GM12801 (cell line): Measurements from ENCODE around the gene XRN1.

Experiments
- TF ChIP-seq, protein P1 (sequence below): IDR thresholded peaks from one replicate; pipeline ENCODE4 v1.5.1; 2011; ENCODE audit warnings: control low read depth; ENCODE audit not compliant: insufficient read length; ENCODE audit errors: extremely low read depth

The XRN1 gene

DNA sequence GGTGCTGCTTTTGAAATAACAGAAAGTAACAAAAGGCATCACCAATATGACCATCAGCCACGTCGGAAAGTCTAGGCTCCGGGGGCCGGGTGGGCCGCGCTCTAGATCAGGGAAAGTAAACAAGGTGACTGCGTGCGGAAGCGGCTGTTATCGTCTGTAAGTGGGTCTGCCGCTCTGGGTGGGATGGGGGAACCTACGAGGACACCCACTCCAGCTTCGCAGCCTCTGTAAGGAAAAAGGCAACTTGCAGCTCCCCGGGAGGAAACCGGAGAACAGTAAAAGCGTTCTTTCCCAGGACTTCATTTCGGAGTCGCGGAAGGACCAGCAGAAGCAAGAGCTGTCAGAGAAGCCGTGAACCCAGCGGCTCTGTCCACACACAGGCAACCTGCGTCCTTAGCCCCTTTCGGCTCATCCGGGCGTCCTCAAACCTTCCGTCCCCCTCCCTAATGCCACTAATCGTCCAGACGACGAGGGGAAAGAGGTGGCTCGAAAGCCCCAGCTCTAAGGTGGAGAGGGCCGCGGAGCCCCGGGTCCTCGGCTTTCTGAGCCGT lies 461 bp downstream of the XRN1 start:
- TF ChIP-seq, protein P1, sequence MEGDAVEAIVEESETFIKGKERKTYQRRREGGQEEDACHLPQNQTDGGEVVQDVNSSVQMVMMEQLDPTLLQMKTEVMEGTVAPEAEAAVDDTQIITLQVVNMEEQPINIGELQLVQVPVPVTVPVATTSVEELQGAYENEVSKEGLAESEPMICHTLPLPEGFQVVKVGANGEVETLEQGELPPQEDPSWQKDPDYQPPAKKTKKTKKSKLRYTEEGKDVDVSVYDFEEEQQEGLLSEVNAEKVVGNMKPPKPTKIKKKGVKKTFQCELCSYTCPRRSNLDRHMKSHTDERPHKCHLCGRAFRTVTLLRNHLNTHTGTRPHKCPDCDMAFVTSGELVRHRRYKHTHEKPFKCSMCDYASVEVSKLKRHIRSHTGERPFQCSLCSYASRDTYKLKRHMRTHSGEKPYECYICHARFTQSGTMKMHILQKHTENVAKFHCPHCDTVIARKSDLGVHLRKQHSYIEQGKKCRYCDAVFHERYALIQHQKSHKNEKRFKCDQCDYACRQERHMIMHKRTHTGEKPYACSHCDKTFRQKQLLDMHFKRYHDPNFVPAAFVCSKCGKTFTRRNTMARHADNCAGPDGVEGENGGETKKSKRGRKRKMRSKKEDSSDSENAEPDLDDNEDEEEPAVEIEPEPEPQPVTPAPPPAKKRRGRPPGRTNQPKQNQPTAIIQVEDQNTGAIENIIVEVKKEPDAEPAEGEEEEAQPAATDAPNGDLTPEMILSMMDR, result no peak

DNA sequence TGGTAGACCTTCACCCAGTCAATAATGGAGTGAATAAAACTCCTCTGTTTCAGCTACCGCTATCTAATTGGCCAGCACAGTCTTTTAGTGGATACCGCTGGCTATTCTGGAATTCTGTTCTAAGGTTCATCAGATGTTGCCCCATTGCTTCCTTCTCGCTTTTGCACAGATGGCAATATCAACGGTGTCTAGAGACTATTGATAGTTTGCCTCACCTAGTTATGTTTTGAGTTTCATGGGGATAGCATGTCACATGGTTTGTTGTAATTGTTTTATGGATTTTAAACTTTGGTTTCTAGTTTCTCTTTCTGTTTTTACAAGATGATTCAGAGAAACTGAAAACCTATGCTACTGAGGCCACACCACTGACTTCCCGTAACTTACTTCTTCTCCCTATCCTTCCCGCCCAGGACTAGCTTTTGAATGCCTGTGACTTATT lies 2.0 kb downstream of the XRN1 start:
- TF ChIP-seq, protein P1, result no peak

DNA sequence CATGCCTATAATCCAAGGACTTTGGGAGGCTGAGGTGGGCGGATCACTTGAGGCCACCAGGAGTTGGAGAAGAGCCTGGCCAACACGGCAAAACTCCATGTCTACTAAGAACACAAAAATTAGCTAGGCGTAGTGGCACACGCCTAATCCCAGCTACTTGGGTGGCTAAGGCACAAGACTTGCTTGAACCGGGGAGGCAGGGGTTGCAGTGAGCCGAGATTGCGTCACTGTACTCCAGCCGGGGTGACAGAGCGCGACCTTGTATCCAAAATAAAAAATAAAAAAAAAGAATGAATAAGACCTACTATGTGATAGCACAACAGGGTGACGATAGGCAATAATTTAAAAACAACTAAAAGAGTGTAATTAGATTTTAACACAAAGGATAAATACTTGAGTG lies 3.5 kb downstream of the XRN1 start:
- TF ChIP-seq, protein P1, result no peak

DNA sequence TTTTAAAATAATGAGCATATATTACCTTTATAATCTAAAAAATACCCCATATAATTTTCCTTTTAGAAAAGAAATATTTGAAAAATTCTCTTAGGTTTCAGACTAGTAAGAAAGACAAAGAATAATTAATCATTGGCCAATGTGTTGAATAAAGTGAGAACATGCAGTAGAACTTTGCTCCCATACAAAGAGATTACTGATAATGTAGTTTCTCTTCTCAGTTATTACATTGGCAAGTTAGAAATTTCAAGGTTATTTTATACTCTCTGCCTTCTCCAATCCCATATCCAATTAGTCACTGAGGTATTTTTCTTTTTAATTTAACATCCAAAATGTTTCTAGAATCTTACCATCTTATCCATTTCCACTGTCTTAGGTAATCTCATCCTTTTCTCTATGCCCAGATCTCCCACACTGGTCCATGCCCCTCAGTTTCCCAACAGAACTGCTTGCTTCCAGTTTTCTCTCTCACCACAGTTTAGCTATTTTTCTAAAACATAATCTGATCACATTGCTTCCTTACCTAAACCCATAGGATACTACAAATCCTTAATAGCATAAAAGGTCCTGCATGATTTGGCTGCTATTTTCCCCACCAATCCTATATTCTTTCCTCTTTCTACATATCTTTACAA lies 10.8 kb downstream of the XRN1 start:
- TF ChIP-seq, protein P1, result no peak

DNA sequence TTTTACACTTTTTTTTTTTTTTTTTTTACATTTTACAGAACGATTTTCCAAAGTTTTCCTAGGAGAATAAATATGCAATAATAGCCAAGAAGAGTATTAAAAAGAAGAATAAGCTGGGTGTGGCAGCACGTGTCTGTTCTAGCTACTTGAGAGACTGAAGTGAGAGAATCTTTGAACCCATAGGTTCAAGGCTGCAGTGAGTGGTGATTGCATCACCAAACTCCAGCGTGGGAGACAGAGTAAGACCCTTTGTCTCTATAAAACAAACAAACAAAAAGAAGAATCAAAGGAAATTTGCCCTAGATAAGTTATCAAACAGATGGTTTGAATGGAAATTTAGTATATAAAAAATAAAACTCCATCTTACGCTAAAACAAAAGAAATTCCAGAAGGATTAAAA lies 13.3 kb downstream of the XRN1 start:
- TF ChIP-seq, protein P1, result no peak

DNA sequence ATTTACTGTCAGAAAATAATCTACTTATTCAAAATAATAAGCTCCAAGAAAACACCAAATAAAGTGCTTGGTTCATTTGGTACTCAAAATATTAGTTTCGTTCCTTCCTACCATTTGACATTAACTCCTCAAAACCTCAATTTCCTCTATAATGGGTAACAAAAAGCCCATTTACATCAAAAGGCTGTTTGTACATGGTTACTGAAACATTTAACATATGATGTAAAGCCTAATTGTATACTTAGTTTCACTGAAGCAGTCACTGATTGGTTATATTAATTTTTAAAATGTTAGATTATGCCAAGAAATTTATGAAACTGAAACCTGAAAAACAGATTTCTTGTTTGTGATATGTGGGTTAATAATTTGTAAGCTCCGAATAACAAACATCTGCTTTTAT lies 14.7 kb downstream of the XRN1 start:
- TF ChIP-seq, protein P1, result no peak

DNA sequence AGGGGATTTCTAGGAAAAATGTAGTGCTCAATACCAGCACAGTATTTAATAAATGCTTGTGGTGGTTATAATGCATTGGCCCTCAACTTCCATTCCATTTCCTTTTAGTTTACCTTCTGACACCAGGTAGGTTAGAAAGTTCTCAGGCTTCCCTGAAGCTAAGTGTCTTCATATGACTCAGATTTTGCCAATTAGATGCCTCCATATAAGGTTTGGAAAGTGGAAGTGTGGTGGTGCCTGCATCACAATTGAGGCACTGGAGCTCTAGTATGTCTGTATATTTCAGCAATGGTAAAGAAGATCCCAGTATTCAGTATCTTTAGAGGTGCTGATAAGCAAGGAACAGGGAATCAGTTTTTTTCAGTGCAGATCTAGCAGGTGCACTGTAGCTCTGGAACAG lies 18.3 kb downstream of the XRN1 start:
- TF ChIP-seq, protein P1, result no peak
